ENCODE results near the gene SPRED2. TPM values are rescaled to one million over a fixed set of nuclear protein-coding genes. Genes with fewer than 3 reads are reported as not detected.

SPRED2 gene
- total and polyA plus RNA-seq, 2 of the 8 experiments (the other 6 are each of a cell fraction or from before 2014, with no cell fraction given), result 15.3 to 22.5 TPM

GRCh38 chr2:65296971-65297370 is 135.4 kb downstream of the SPRED2 start:
- Histone ChIP-seq H4K91ac (replicated peaks; ENCODE audit: insufficient read length, low read length) (no peak overlapping the region), H2BK12ac (ENCODE audit: low read depth, low read length) (no peak overlapping the region), H4K5ac (ENCODE audit: insufficient read length, low read depth, low read length) (no peak overlapping the region), H3K18ac (ENCODE audit: extremely low read depth, low read length) (no peak overlapping the region), H3K23ac (ENCODE audit: insufficient read length) (no peak overlapping the region), H3K79me1 (ENCODE audit: low read depth, low read length) (no peaks in the 10 kb centered on the region), H2BK120ac (replicated peaks; ENCODE audit: low read depth, low read length) (no peak overlapping the region), H3K9me3 (ENCODE audit: insufficient read depth in 2 of 2, low read depth in 1 of 2, low read length in 1 of 2) (no peaks in the 10 kb centered on the region), H2BK20ac (ENCODE audit: low read length) (no peak overlapping the region), H2AFZ (ENCODE audit: low read length) (no peak overlapping the region), H3K56ac (replicated peaks; ENCODE audit: insufficient read length, low read depth, low read length) (no peak overlapping the region), H2BK15ac (ENCODE audit: low read length) (no peak overlapping the region), H4K8ac (ENCODE audit: extremely low read depth, insufficient read depth, low read length) (no peak overlapping the region), H3K9ac (replicated peaks in 1 of 4; ENCODE audit: extremely low read depth in 1 of 4, low read depth in 3 of 4, low read length in 3 of 4) (no peak overlapping the region), H2AK5ac (ENCODE audit: low read depth, low read length) (no peak overlapping the region), H2BK5ac (ENCODE audit: low read depth, low read length) (no peak overlapping the region), H3K14ac (ENCODE audit: insufficient read length) (no peak overlapping the region), H3K4me1 (replicated peaks in 1 of 4; ENCODE audit: control insufficient read depth in 3 of 4, insufficient read depth in 4 of 4, low read length in 3 of 4) (peaks cover 0 to 22% (median 9%) of the 10 kb centered on the region in 4 experiments; a peak in 5 of 7 replicates), H3K36me3 (ENCODE audit: control insufficient read depth in 2 of 4, insufficient read depth in 4 of 4, low read length in 3 of 4) (no peaks in the 10 kb centered on the region), H3K27ac (ENCODE audit: low read depth, low read length) (no peak overlapping the region), H3K4me3 (ENCODE audit: extremely low read depth in 1 of 4, insufficient read depth in 2 of 4, low read depth in 3 of 4, low read length in 4 of 4) (no peak overlapping the region), H3K4ac (replicated peaks; ENCODE audit: insufficient read length, low read depth, low read length) (no peak overlapping the region), H3K4me2 (ENCODE audit: insufficient read depth in 1 of 2, low read depth in 2 of 2, low read length in 2 of 2) (no peak overlapping the region), H3K23me2 (ENCODE audit: low read depth, low read length) (no peaks in the 10 kb centered on the region), H3K27me3 (replicated peaks in 1 of 4; ENCODE audit: control insufficient read depth in 3 of 4, extremely low read depth in 1 of 4, insufficient read depth in 3 of 4, low read length in 3 of 4) (no peaks in the 10 kb centered on the region; a peak in 1 of 7 replicates), H4K20me1 (replicated peaks in 1 of 2; ENCODE audit: control insufficient read depth in 1 of 2, insufficient read depth in 2 of 2, low read length in 2 of 2) (no peaks in the 10 kb centered on the region), H3K79me2 (ENCODE audit: control insufficient read depth in 1 of 2, insufficient read depth in 2 of 2, low read length in 2 of 2) (no peaks in the 10 kb centered on the region)
- no peak for TF ChIP-seq ATF2 (IDR thresholded peaks at IDR 0.05; ENCODE audit: low read length)
- TF ChIP-seq SIRT6 (IDR thresholded peaks at IDR 0.05; ENCODE audit: low read length), result no peak
- no peak for TF ChIP-seq GABPA (IDR thresholded peaks at IDR 0.05; ENCODE audit: borderline replicate concordance, insufficient read depth, low read length)
- TF ChIP-seq SUZ12 (IDR thresholded peaks at IDR 0.05; ENCODE audit: low read length), result no peak
- no peak for TF ChIP-seq TEAD4 (IDR thresholded peaks at IDR 0.05; ENCODE audit: low read depth, low read length)
- TF ChIP-seq KDM1A (IDR thresholded peaks at IDR 0.05; ENCODE audit: borderline replicate concordance, low read length), result no peak
- TF ChIP-seq TBP (IDR thresholded peaks at IDR 0.05; ENCODE audit: low read depth, low read length), result no peak
- TF ChIP-seq NRF1 (IDR thresholded peaks at IDR 0.05; ENCODE audit: low read depth, low read length), result no peak
- no peak for TF ChIP-seq SP2 (IDR thresholded peaks at IDR 0.05; ENCODE audit: low read length)
- no peak for TF ChIP-seq SP1 (IDR thresholded peaks at IDR 0.05; ENCODE audit: low read depth, low read length)
- TF ChIP-seq CBX8 (IDR thresholded peaks at IDR 0.05; ENCODE audit: borderline replicate concordance, low read depth, low read length), result no peak
- CTCF ChIA-PET (ENCODE audit: partially characterized antibody), result interaction anchor here (0.9 to 1.3 kb wide), 4 partner anchors 20 to 1730 kb away, joined by 3 read pairs; no protein-coding TSS in a partner anchor
- FAIRE-seq, result no peak
- POLR2A ChIA-PET (ENCODE audit: partially characterized antibody), result no interaction called here
- 98% methylated on average over 7 of the region's 7 CpGs; no CpG with 5 or more reads in 1 of the 2 experiments for WGBS, 2 experiments (ENCODE audit: extremely low coverage in 1 of 2, insufficient coverage in 1 of 2, insufficient read length in 1 of 2, insufficient replicate concordance in 2 of 2, low coverage in 1 of 2, low lambda C conversion rate in 2 of 2, missing lambda C conversion rate in 1 of 2)
- no peak for DNase-seq (ENCODE audit: low read depth in 1 of 2, low spot score in 2 of 2)

Data from H1 (cell line).